MCF 10A (cell line): ENCODE results near the gene MYCL. TPM values are rescaled to one million over a fixed set of nuclear protein-coding genes. Genes with fewer than 3 reads are reported as not detected.

Source experiments
- BruUV-seq: library from RNA; stranded (reverse); fragments of 400-500 nt; replicated peaks from 2 replicates; lab custom pipeline; 2021; lab: Mats Ljungman, UMichigan
- CTCF ChIA-PET: fragments of 300-600 bp; sonication (Branson Sonifier 250); formaldehyde crosslinking; extraction: SDS; loops from one replicate; lab custom pipeline; 2021; ENCODE audit warnings: antibody characterized with exemption, inconsistent platforms; lab: Yijun Ruan, JAX
- POLR2A ChIA-PET: fragments of 300-600, 350-650 bp; sonication (Branson Sonifier 250); formaldehyde crosslinking; extraction: SDS; loops from one replicate; lab custom pipeline; 2020; ENCODE audit warnings: antibody characterized with exemption, inconsistent platforms; lab: Yijun Ruan, JAX
- DNase-seq: peaks from one replicate; pipeline ENCODE4 v3.0.0-alpha.2; 2018; ENCODE audit not compliant: unreplicated experiment
- H3K27ac Mint-ChIP-seq: one replicate; pipeline ENCODE4 v1.8.0; 2022; ENCODE audit warnings: mild to moderate bottlenecking, low read depth, mixed read lengths; ENCODE audit not compliant: unreplicated experiment
- H3K27me3 Mint-ChIP-seq: one replicate; pipeline ENCODE4 v1.8.0; 2022; ENCODE audit warnings: mixed read lengths; ENCODE audit not compliant: insufficient read depth, unreplicated experiment
- H3K36me3 Mint-ChIP-seq: one replicate; pipeline ENCODE4 v1.8.0; 2022; ENCODE audit warnings: mild to moderate bottlenecking, moderate library complexity, mixed read lengths; ENCODE audit not compliant: insufficient read depth, unreplicated experiment
- H3K4me1 Mint-ChIP-seq: one replicate; pipeline ENCODE4 v1.8.0; 2022; ENCODE audit warnings: mixed read lengths; ENCODE audit not compliant: insufficient read depth, unreplicated experiment
- H3K4me3 Mint-ChIP-seq: one replicate; pipeline ENCODE4 v1.8.0; 2022; ENCODE audit warnings: mild to moderate bottlenecking, moderate library complexity, mixed read lengths; ENCODE audit not compliant: unreplicated experiment
- H3K9me3 Mint-ChIP-seq: one replicate; pipeline ENCODE4 v1.8.0; 2022; ENCODE audit warnings: mixed read lengths; ENCODE audit not compliant: unreplicated experiment
- CTCF ChIP-seq: fragments of 200-600 bp; IDR thresholded peaks from one replicate; pipeline ENCODE4 v1.8.0; 2022; ENCODE audit warnings: antibody characterized with exemption, mild to moderate bottlenecking; ENCODE audit not compliant: unreplicated experiment
- intact Hi-C: fragments of 100-400 bp; cut with micrococcal nuclease; formaldehyde crosslinking; loops from 2 replicates; pipeline ENCODE4 v1.14.1; 2022
- total RNA-seq: library from RNA; stranded (reverse); gene quantifications from 2 replicates; pipeline ENCODE4 v1.2.3, GENCODE V29; 2022

Gene MYCL
- total RNA-seq, 1 experiment from 2014 or later: 0.63 TPM

- Mint-ChIP-seq H3K9me3 (no peaks in the 10 kb centered on the region), H3K27ac (no peak overlapping the region), H3K36me3 (peaks cover 35% of the 10 kb centered on the region), H3K4me3 (no peak overlapping the region), H3K27me3 (no peaks in the 10 kb centered on the region), H3K4me1 (peaks cover 6% of the 10 kb centered on the region)
- no peak for TF ChIP-seq CTCF
- CTCF ChIA-PET: no interaction called here
- no TSS peak for BruUV-seq
- intact Hi-C loops: no loop called here
- POLR2A ChIA-PET: no interaction called here
- no peak for DNase-seq
Observed at GRCh38 chr1:39859859-39860812, 41.6 kb downstream of the MYCL start.

- no peak for TF ChIP-seq CTCF
- no TSS peak for BruUV-seq
- Mint-ChIP-seq H3K4me3 (no peak overlapping the region), H3K36me3 (peaks cover 31% of the 10 kb centered on the region), H3K27ac (no peak overlapping the region), H3K9me3 (no peaks in the 10 kb centered on the region), H3K27me3 (no peaks in the 10 kb centered on the region), H3K4me1 (no peaks in the 10 kb centered on the region)
- intact Hi-C loops: no loop called here
- no peak for DNase-seq
- POLR2A ChIA-PET: interaction anchor here (0.5 to 0.8 kb wide), 2 partner anchors 10 to 38 kb away, joined by 3 read pairs; no protein-coding TSS in a partner anchor
- CTCF ChIA-PET: no interaction called here
Observed at GRCh38 chr1:39858315-39858714, 43.4 kb downstream of the MYCL start.

GRCh38 chr1:39857126-39857878, 44.4 kb downstream of the MYCL start:
- no peaks in the 10 kb centered on the region for H3K9me3 Mint-ChIP-seq
- H3K36me3 Mint-ChIP-seq: peaks cover 30% of the 10 kb centered on the region
- H3K27me3 Mint-ChIP-seq: no peaks in the 10 kb centered on the region
- TF ChIP-seq CTCF: no peak
- H3K27ac Mint-ChIP-seq: no peak overlapping the region
- peaks cover 7% of the 10 kb centered on the region for H3K4me1 Mint-ChIP-seq
- no peak for DNase-seq
- POLR2A ChIA-PET: interaction anchor here (0.6 to 0.8 kb wide), 2 partner anchors 39 to 186 kb away, joined by 3 to 4 read pairs; no protein-coding TSS in a partner anchor
- no peak overlapping the region for H3K4me3 Mint-ChIP-seq
- no TSS peak for BruUV-seq
- CTCF ChIA-PET: interaction anchor here (0.6 to 2.0 kb wide), 2 partner anchors 11 to 45 kb away, joined by 4 to 10 read pairs; partner anchors contain the start of gene MYCL
- intact Hi-C loops: no loop called here

- CTCF ChIA-PET: interaction anchor here (0.6 kb wide), 3 partner anchors 9 to 178 kb away, joined by 3 read pairs; no protein-coding TSS in a partner anchor
- no TSS peak for BruUV-seq
- intact Hi-C loops: loop anchor here (5.0 kb wide), 1 partner anchor 48 kb away; the partner anchor contains the start of gene MYCL
- TF ChIP-seq CTCF: no peak
- no peak overlapping the region for H3K27ac Mint-ChIP-seq
- no peak for DNase-seq
- no peaks in the 10 kb centered on the region for H3K9me3 Mint-ChIP-seq
- H3K27me3 Mint-ChIP-seq: no peaks in the 10 kb centered on the region
- H3K4me3 Mint-ChIP-seq: no peak overlapping the region
- H3K4me1 Mint-ChIP-seq: peaks cover 11% of the 10 kb centered on the region
- H3K36me3 Mint-ChIP-seq: peaks cover 30% of the 10 kb centered on the region
- POLR2A ChIA-PET: no interaction called here
Observed at GRCh38 chr1:39854738-39855137, 47.0 kb downstream of the MYCL start.
